Stimulated activated CD8-positive, alpha-beta memory T cell treated with anti-CD3 and anti-CD28 coated beads, Interleukin-4, amount 100 ng/mL, for 48 hours (primary cell): ENCODE measurements around the gene STX19.

ENCODE experiments used
- DNase-seq: peaks from one replicate; pipeline ENCODE4 v3.0.0-alpha.2; 2020

STX19 gene

GRCh38 chr3:94026623-94027022 is 1.8 kb downstream of the STX19 start:
- no peak for DNase-seq

GRCh38 chr3:94024385-94024784 is 4.0 kb downstream of the STX19 start:
- DNase-seq = no peak

- no peak for DNase-seq
These were observed 8.1 kb downstream of the STX19 start for GRCh38 chr3:94020293-94020692.

- DNase-seq = no peak
These were observed 8.7 kb downstream of the STX19 start for GRCh38 chr3:94019659-94020058.

- DNase-seq = no peak
These were observed 13.4 kb downstream of the STX19 start for GRCh38 chr3:94015025-94015424.

- no peak for DNase-seq
These were observed 16.2 kb downstream of the STX19 start for GRCh38 chr3:94012185-94012584.

GRCh38 chr3:94011233-94011711 is 17.1 kb downstream of the STX19 start:
- DNase-seq = no peak

- DNase-seq = no peak
These were observed 18.8 kb downstream of the STX19 start for GRCh38 chr3:94009608-94010007.

GRCh38 chr3:94008253-94008652 is 20.1 kb downstream of the STX19 start:
- DNase-seq = no peak

- DNase-seq = no peak
These were observed 24.0 kb downstream of the STX19 start for GRCh38 chr3:94004301-94004910.

GRCh38 chr3:94001827-94002495 is 26.4 kb downstream of the STX19 start:
- no peak for DNase-seq

GRCh38 chr3:94001191-94001590 is 27.2 kb downstream of the STX19 start:
- no peak for DNase-seq

- no peak for DNase-seq
These were observed 34.3 kb downstream of the STX19 start for GRCh38 chr3:93994056-93994455.

- no peak for DNase-seq
These were observed 36.2 kb downstream of the STX19 start for GRCh38 chr3:93992207-93992606.

- DNase-seq = no peak
These were observed 36.8 kb downstream of the STX19 start for GRCh38 chr3:93991631-93992030.

- DNase-seq = no peak
These were observed 39.2 kb downstream of the STX19 start for GRCh38 chr3:93989241-93989640.

GRCh38 chr3:93988764-93989163 is 39.6 kb downstream of the STX19 start:
- DNase-seq = no peak

GRCh38 chr3:93988283-93988682 is 40.1 kb downstream of the STX19 start:
- no peak for DNase-seq

- no peak for DNase-seq
These were observed 43.8 kb downstream of the STX19 start for GRCh38 chr3:93984618-93985017.

- DNase-seq = no peak
These were observed 45.0 kb downstream of the STX19 start for GRCh38 chr3:93983408-93983807.

GRCh38 chr3:93981649-93982048 is 46.7 kb downstream of the STX19 start:
- DNase-seq = no peak

GRCh38 chr3:93979850-93980676 is 48.3 kb downstream of the STX19 start, which contains the start of gene ARL13B:
TSS of gene ARL13B (plus strand) at chr3:93980155. CDS start at chr3:93980424, 269 bp downstream.
- peak; percentile 94 for DNase-seq
